H1 (cell line): ENCODE data around the gene CACNA2D3. TPM values are rescaled to one million over a fixed set of nuclear protein-coding genes. Genes with fewer than 3 reads are reported as not detected.

ENCODE experiments used
- CTCF ChIA-PET: fragments of 300-600 bp; sonication (Branson Sonifier 250); formaldehyde crosslinking; loops from one replicate; lab custom pipeline; 2021; ENCODE audit not compliant: partially characterized antibody; lab: Charles Lee
- POLR2A ChIA-PET: fragments of 300-600 bp; sonication (Branson Sonifier 250); formaldehyde crosslinking; loops from one replicate; lab custom pipeline; 2021; ENCODE audit warnings: inconsistent platforms; ENCODE audit not compliant: partially characterized antibody; lab: Charles Lee
- DNase-seq, 2 experiments: peaks; one replicate each; pipeline versions ENCODE4 v3.0.0 to v3.0.0-alpha.2; 2010 to 2022; ENCODE audit warnings: low spot score in 2 of 2, low read depth in 1 of 2, mixed read lengths in 1 of 2
- FAIRE-seq: peaks from 2 replicates; lab custom pipeline; 2011; peaks lifted over from hg19 to GRCh38; lab: Jason Lieb, UNC
- H2AFZ ChIP-seq: 2 replicates; pipeline ENCODE4 v1.8.1; 2012; ENCODE audit warnings: low read length, inconsistent platforms
- H2AK5ac ChIP-seq: 2 replicates; pipeline ENCODE4 v1.6.1; 2013; ENCODE audit warnings: low read depth, low read length
- H2BK120ac ChIP-seq: replicated peaks from 2 replicates; pipeline ENCODE3; 2013; ENCODE audit warnings: low read depth, low read length, inconsistent platforms
- H2BK12ac ChIP-seq: 2 replicates; pipeline ENCODE4 v1.6.1; 2013; ENCODE audit warnings: low read depth, low read length
- H2BK15ac ChIP-seq: 2 replicates; pipeline ENCODE4 v1.6.1; 2013; ENCODE audit warnings: low read length
- H2BK20ac ChIP-seq: 2 replicates; pipeline ENCODE4 v1.6.1; 2013; ENCODE audit warnings: low read length
- H2BK5ac ChIP-seq: 2 replicates; pipeline ENCODE4 v1.6.1; 2013; ENCODE audit warnings: low read depth, low read length
- H3K14ac ChIP-seq: 2 replicates; pipeline ENCODE4 v1.6.1; 2013; ENCODE audit warnings: inconsistent platforms; ENCODE audit not compliant: insufficient read length
- H3K18ac ChIP-seq: 2 replicates; pipeline ENCODE4 v1.6.1; 2013; ENCODE audit warnings: low read length; ENCODE audit errors: extremely low read depth
- H3K23ac ChIP-seq: 2 replicates; pipeline ENCODE4 v1.6.1; 2013; ENCODE audit warnings: inconsistent platforms; ENCODE audit not compliant: insufficient read length
- H3K23me2 ChIP-seq: 2 replicates; pipeline ENCODE4 v1.6.1; 2013; ENCODE audit warnings: low read depth, low read length
- H3K27ac ChIP-seq: 2 replicates; pipeline ENCODE4 v1.6.1; 2011; ENCODE audit warnings: low read depth, low read length, inconsistent platforms
- H3K27me3 ChIP-seq, 4 experiments: replicated peaks in 1 of 4; 1 replicate in 1 of 4; 2 replicates in 3 of 4; pipeline versions ENCODE4 v1.6.1 to v1.8.1; 2011 to 2013; ENCODE audit warnings: low read length in 3 of 4, mild to moderate bottlenecking in 3 of 4, inconsistent platforms in 2 of 4, mixed read lengths in 2 of 4, moderate library complexity in 1 of 4; ENCODE audit not compliant: control insufficient read depth in 3 of 4, insufficient read depth in 3 of 4; ENCODE audit errors: extremely low read depth in 1 of 4
- H3K36me3 ChIP-seq, 4 experiments: 2 replicates each; pipeline versions ENCODE4 v1.6.1 to v1.8.1; 2011 to 2013; ENCODE audit warnings: mild to moderate bottlenecking in 4 of 4, low read length in 3 of 4, moderate library complexity in 2 of 4, control low read depth in 1 of 4, inconsistent platforms in 1 of 4; ENCODE audit not compliant: insufficient read depth in 4 of 4, control insufficient read depth in 2 of 4
- H3K4ac ChIP-seq: replicated peaks from 2 replicates; pipeline ENCODE3; 2013; ENCODE audit warnings: low read length, low read depth, mixed read lengths, inconsistent platforms; ENCODE audit not compliant: insufficient read length
- H3K4me1 ChIP-seq, 4 experiments: replicated peaks in 1 of 4; 1 replicate in 1 of 4; 2 replicates in 3 of 4; pipeline versions ENCODE4 v1.6.1 to v1.8.1; 2011 to 2013; ENCODE audit warnings: low read length in 3 of 4, inconsistent platforms in 2 of 4, mixed read lengths in 1 of 4; ENCODE audit not compliant: insufficient read depth in 4 of 4, control insufficient read depth in 3 of 4
- H3K4me2 ChIP-seq, 2 experiments: 2 replicates each; pipeline versions ENCODE4 v1.6.1 to v1.8.1; 2011 to 2013; ENCODE audit warnings: low read depth in 2 of 2, low read length in 2 of 2, control low read depth in 1 of 2, inconsistent platforms in 1 of 2, mild to moderate bottlenecking in 1 of 2; ENCODE audit not compliant: insufficient read depth in 1 of 2
- H3K4me3 ChIP-seq, 4 experiments: fragments of 200-600, 300-600 bp in 1 of 4; sonication (generic), shearing (Covaris generic), sonication (Bioruptor Twin) in 1 of 4; 2 replicates each; pipeline versions ENCODE4 v1.5.1 to v1.8.1; 2011 to 2016; ENCODE audit warnings: low read length in 4 of 4, low read depth in 3 of 4, control low read depth in 2 of 4, inconsistent platforms in 2 of 4, mild to moderate bottlenecking in 2 of 4, mixed read lengths in 1 of 4, moderate library complexity in 1 of 4; ENCODE audit not compliant: insufficient read depth in 2 of 4; ENCODE audit errors: extremely low read depth in 1 of 4
- H3K56ac ChIP-seq: replicated peaks from 2 replicates; pipeline ENCODE3; 2013; ENCODE audit warnings: low read depth, mild to moderate bottlenecking, mixed read lengths, low read length, inconsistent platforms; ENCODE audit not compliant: insufficient read length
- H3K79me1 ChIP-seq: 2 replicates; pipeline ENCODE4 v1.6.1; 2013; ENCODE audit warnings: low read depth, low read length, control low read depth
- H3K79me2 ChIP-seq, 2 experiments: 2 replicates each; pipeline versions ENCODE4 v1.6.1 to v1.8.1; 2012 to 2013; ENCODE audit warnings: low read length in 2 of 2, mild to moderate bottlenecking in 2 of 2, inconsistent platforms in 1 of 2; ENCODE audit not compliant: insufficient read depth in 2 of 2, control insufficient read depth in 1 of 2
- H3K9ac ChIP-seq, 4 experiments: replicated peaks in 1 of 4; 1 replicate in 1 of 4; 2 replicates in 3 of 4; pipeline versions ENCODE4 v1.6.1 to v1.8.1; 2011 to 2013; ENCODE audit warnings: low read depth in 3 of 4, low read length in 3 of 4, control low read depth in 2 of 4, mild to moderate bottlenecking in 2 of 4, moderate library complexity in 2 of 4, inconsistent platforms in 1 of 4; ENCODE audit errors: extremely low read depth in 1 of 4
- H3K9me3 ChIP-seq, 2 experiments: 2 replicates each; pipeline versions ENCODE4 v1.6.1 to v1.8.1; 2012 to 2013; ENCODE audit warnings: mild to moderate bottlenecking in 2 of 2, moderate library complexity in 2 of 2, control low read depth in 1 of 2, inconsistent platforms in 1 of 2, low read depth in 1 of 2, low read length in 1 of 2, mixed read lengths in 1 of 2; ENCODE audit not compliant: insufficient read depth in 2 of 2
- H4K20me1 ChIP-seq, 2 experiments: replicated peaks in 1 of 2; 2 replicates each; pipeline versions ENCODE3 to v1.8.1; 2011 to 2013; ENCODE audit warnings: inconsistent platforms in 2 of 2, low read length in 2 of 2, mild to moderate bottlenecking in 1 of 2; ENCODE audit not compliant: insufficient read depth in 2 of 2, control insufficient read depth in 1 of 2
- H4K5ac ChIP-seq: 2 replicates; pipeline ENCODE4 v1.6.1; 2013; ENCODE audit warnings: low read length, low read depth, mixed read lengths, inconsistent platforms; ENCODE audit not compliant: insufficient read length
- H4K8ac ChIP-seq: 2 replicates; pipeline ENCODE4 v1.8.0; 2013; ENCODE audit warnings: mild to moderate bottlenecking, moderate library complexity, low read length, inconsistent platforms; ENCODE audit not compliant: insufficient read depth; ENCODE audit errors: extremely low read depth
- H4K91ac ChIP-seq: replicated peaks from 2 replicates; pipeline ENCODE3; 2013; ENCODE audit warnings: low read length, mixed read lengths, inconsistent platforms; ENCODE audit not compliant: insufficient read length
- ASH2L ChIP-seq: fragments of 200-600, 300-600 bp; sonication (generic); IDR thresholded peaks from one replicate; pipeline ENCODE4 v1.7.1; 2017; ENCODE audit warnings: low read length
- CBX5 ChIP-seq: fragments of 300-800, 300-1000 bp; sonication (generic); IDR thresholded peaks from 2 replicates; pipeline ENCODE4 v1.7.1; 2016; ENCODE audit warnings: antibody characterized with exemption, low read length, low read depth
- CHD2 ChIP-seq: IDR thresholded peaks from 2 replicates; pipeline ENCODE4 v1.6.1; 2012; ENCODE audit warnings: low read length, improper control_type of control experiment
- HDAC2 ChIP-seq, 2 experiments: fragments of 300-600 bp in 1 of 2; sonication (generic) in 1 of 2; IDR thresholded peaks; 2 replicates each; pipeline ENCODE4 v1.6.1; 2011 to 2012; ENCODE audit warnings: low read depth in 2 of 2, low read length in 2 of 2, mild to moderate bottlenecking in 2 of 2, moderate library complexity in 2 of 2, borderline replicate concordance in 1 of 2, inconsistent platforms in 1 of 2
- HDAC6 ChIP-seq: IDR thresholded peaks from one replicate; pipeline ENCODE4 v1.7.1; 2012; ENCODE audit warnings: low read depth, mild to moderate bottlenecking, inconsistent platforms, low read length, moderate library complexity
- KDM1A ChIP-seq: fragments of 200-600, 300-600 bp; sonication (generic); IDR thresholded peaks from 2 replicates; pipeline ENCODE4 v1.7.1; 2016; ENCODE audit warnings: mild to moderate bottlenecking, low read length, borderline replicate concordance
- POLR2A ChIP-seq, 2 experiments: IDR thresholded peaks; 1 replicate in 1 of 2; 2 replicates in 1 of 2; pipeline ENCODE4 v1.6.1; 2011; ENCODE audit warnings: low read depth in 2 of 2, low read length in 2 of 2, mild to moderate bottlenecking in 2 of 2; ENCODE audit errors: control extremely low read depth in 1 of 2
- RXRA ChIP-seq: IDR thresholded peaks from 2 replicates; pipeline ENCODE4 v1.6.1; 2011; ENCODE audit warnings: low read depth, mild to moderate bottlenecking, low read length, moderate library complexity; ENCODE audit not compliant: insufficient read depth
- SIRT6 ChIP-seq: IDR thresholded peaks from one replicate; pipeline ENCODE4 v1.7.1; 2012; ENCODE audit warnings: low read length, inconsistent platforms
- WGBS, 2 experiments: shearing (Covaris generic) in 1 of 2; methylation state at CpG; one replicate each; pipeline versions ENCODE4 v1.1.6 to v1.1.7; 2013 to 2015; ENCODE audit warnings: low lambda C conversion rate in 2 of 2, mixed read lengths in 2 of 2, inconsistent platforms in 1 of 2, low coverage in 1 of 2, missing lambda C conversion rate in 1 of 2; ENCODE audit not compliant: insufficient replicate concordance in 2 of 2, insufficient coverage in 1 of 2, insufficient read length in 1 of 2; ENCODE audit errors: extremely low coverage in 1 of 2, missing lambda C conversion rate in 1 of 2; 5-methylcytosine and 5-hydroxymethylcytosine counted together
- polyA plus RNA-seq, 7 experiments: library from polyadenylated mRNA; depleted of rRNA in 3 of 7; stranded (reverse) in 5 of 7; unstranded in 2 of 7; fragments of >200 nt in 5 of 7; fragments of 200-250 nt in 2 of 7; gene quantifications; 1 replicate in 5 of 7; 2 replicates in 1 of 7; 4 replicates in 1 of 7; pipeline versions ENCODE4 v1.2.1 to v1.2.3, GENCODE V29; 2011 to 2013; ENCODE audit warnings: missing spikeins in 2 of 7, mixed read lengths in 2 of 7
- total RNA-seq: library from RNA; stranded (reverse); fragmentation: NEBNext Ultra II Directional; extraction: Animal tissue kit (Norgen Biotek cat#: 25700); gene quantifications from 2 replicates; pipeline ENCODE4 v1.2.1, GENCODE V29; 2021
- TF ChIP-seq, protein P1 (sequence below): IDR thresholded peaks from 2 replicates; pipeline ENCODE4 v1.6.1; 2011; ENCODE audit warnings: low read length, improper control_type of control experiment

The CACNA2D3 gene
- total and polyA plus RNA-seq, 2 of the 8 experiments (the other 6 are each of a cell fraction or from before 2014, with no cell fraction given): 1.5 to 1.8 TPM

- H2BK5ac ChIP-seq: no peak overlapping the region
- H3K4me2 ChIP-seq: no peak overlapping the region
- FAIRE-seq (no peak), DNase-seq (no peak)
- H3K9me3 ChIP-seq: no peaks in the 10 kb centered on the region
- H4K8ac ChIP-seq: no peak overlapping the region
- peaks cover 2% of the 10 kb centered on the region in 2 experiments for H4K20me1 ChIP-seq
- POLR2A ChIA-PET: no interaction called here
- H3K18ac ChIP-seq: no peak overlapping the region
- H3K79me2 ChIP-seq: no peaks in the 10 kb centered on the region
- peaks cover 0 to 6% (median under 1%) of the 10 kb centered on the region in 4 experiments; a peak in 1 of 7 replicates for H3K4me1 ChIP-seq
- H3K4ac ChIP-seq: no peak overlapping the region
- no peak overlapping the region for H2AFZ ChIP-seq
- H3K56ac ChIP-seq: no peak overlapping the region
- no peak overlapping the region for H2AK5ac ChIP-seq
- H3K79me1 ChIP-seq: no peaks in the 10 kb centered on the region
- H2BK15ac ChIP-seq: no peak overlapping the region
- H3K14ac ChIP-seq: no peak overlapping the region
- no peaks in the 10 kb centered on the region for H3K36me3 ChIP-seq
- H3K9ac ChIP-seq: no peak overlapping the region
- H4K91ac ChIP-seq: no peak overlapping the region
- no peak overlapping the region for H3K23ac ChIP-seq
- H3K27ac ChIP-seq: no peak overlapping the region
- H2BK20ac ChIP-seq: no peak overlapping the region
- H3K23me2 ChIP-seq: no peaks in the 10 kb centered on the region
- WGBS, 2 experiments: 100% methylated on average over 1 of the region's 1 CpG; no CpG with 5 or more reads in 1 of the 2 experiments
- no peak overlapping the region for H2BK120ac ChIP-seq
- H4K5ac ChIP-seq: no peak overlapping the region
- no peak overlapping the region for H3K4me3 ChIP-seq
- H2BK12ac ChIP-seq: no peak overlapping the region
- H3K27me3 ChIP-seq: peaks cover 37 to 71% (median 55%) of the 10 kb centered on the region in 4 experiments
- CTCF ChIA-PET: interaction anchor here (5.0 kb wide), 1 partner anchor 12 kb away, joined by 26 read pairs; no protein-coding TSS in a partner anchor
- no peak for TF ChIP-seq HDAC2 (IDR thresholded peaks at IDR 0.05; ENCODE audit: borderline replicate concordance in 1 of 2, low read depth in 2 of 2, low read length in 2 of 2)
- no peak for TF ChIP-seq RXRA
- TF ChIP-seq CBX5: no peak
- no peak for TF ChIP-seq CHD2
- no peak for TF ChIP-seq KDM1A
- no peak for TF ChIP-seq SIRT6
- TF ChIP-seq, protein P1, sequence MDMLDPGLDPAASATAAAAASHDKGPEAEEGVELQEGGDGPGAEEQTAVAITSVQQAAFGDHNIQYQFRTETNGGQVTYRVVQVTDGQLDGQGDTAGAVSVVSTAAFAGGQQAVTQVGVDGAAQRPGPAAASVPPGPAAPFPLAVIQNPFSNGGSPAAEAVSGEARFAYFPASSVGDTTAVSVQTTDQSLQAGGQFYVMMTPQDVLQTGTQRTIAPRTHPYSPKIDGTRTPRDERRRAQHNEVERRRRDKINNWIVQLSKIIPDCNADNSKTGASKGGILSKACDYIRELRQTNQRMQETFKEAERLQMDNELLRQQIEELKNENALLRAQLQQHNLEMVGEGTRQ: no peak
- no peak for TF ChIP-seq ASH2L
- no peak for TF ChIP-seq POLR2A (IDR thresholded peaks at IDR 0.05; ENCODE audit: control extremely low read depth in 1 of 2, low read depth in 2 of 2, low read length in 2 of 2)
- TF ChIP-seq HDAC6: no peak
These were observed 696.6 kb downstream of the CACNA2D3 start for GRCh38 chr3:54818942-54819341.
